Endothelial cell of umbilical vein (primary cell): ENCODE results near the gene ARHGEF6. TPM values are rescaled to one million over a fixed set of nuclear protein-coding genes. Genes with fewer than 3 reads are reported as not detected.

Source experiments
- polyA plus RNA-seq, 4 experiments: library from polyadenylated mRNA; depleted of rRNA in 3 of 4; stranded (reverse) in 3 of 4; unstranded in 1 of 4; fragments of >200 nt; gene quantifications; 2 replicates each; pipeline versions ENCODE4 v1.2.1 to v1.2.3, GENCODE V29; 2011 to 2012; ENCODE audit warnings: missing spikeins in 1 of 4
- small RNA-seq: library from RNA; depleted of rRNA; stranded (forward); fragments of <200 nt; gene quantifications from one replicate; pipeline ENCODE3, GENCODE V24; 2012; ENCODE audit warnings: low replicate concordance, low read depth; ENCODE audit not compliant: insufficient read depth, insufficient read length
- total RNA-seq: library from RNA; stranded (reverse); gene quantifications from 2 replicates; pipeline ENCODE4 v1.2.3, GENCODE V29; 2021

Gene ARHGEF6
- total and polyA plus RNA-seq, 2 donors (not counting 3 experiments of a cell fraction or from before 2014, with no cell fraction given): 4.9 to 6.4 TPM

Small RNA genes within 50 kb of the gene (small RNA-seq; reads per million reads assigned to genes)
- gene RF00019 (not detected), gene RNU6-972P (not detected)

Other genes with a start within 250 kb of the ARHGEF6 start
- not detected in 2 replicates for gene VGLL1, start 248.7 kb downstream of the ARHGEF6 start, total RNA-seq
- not detected in 2 replicates for gene VGLL1, start 248.7 kb downstream of the ARHGEF6 start, polyA plus RNA-seq
- not detected in 2 replicates for gene CD40LG, start 132.8 kb downstream of the ARHGEF6 start, total RNA-seq
- gene CD40LG, start 132.8 kb downstream of the ARHGEF6 start, polyA plus RNA-seq: not detected in 2 replicates
- 235 and 251 TPM in 2 replicates for gene RBMX, start 99.8 kb upstream of the ARHGEF6 start, total RNA-seq
- gene RBMX, start 99.8 kb upstream of the ARHGEF6 start, polyA plus RNA-seq: 99.1 and 117 TPM in 2 replicates